Measurements from ENCODE around the gene TSPAN13. TPM values are rescaled to one million over a fixed set of nuclear protein-coding genes. Genes with fewer than 3 reads are reported as not detected.
A peak's percentile ranks its signal among the peaks of the same experiment; 100 is the strongest.

TSPAN13 gene
- total RNA-seq, 1 donor from 2014 or later: 56.0 TPM

- peaks cover 14% of the 10 kb centered on the region for H3K4me1 Mint-ChIP-seq (ENCODE audit: low read depth, unreplicated experiment)
- H3K4me2 ChIP-seq (ENCODE audit: low read length): no peak overlapping the region
- TF ChIP-seq CTCF (IDR thresholded peaks at IDR 0.05; ENCODE audit: insufficient read depth, low read depth, low read length) (no peak), EZH2 (IDR thresholded peaks at IDR 0.05; ENCODE audit: insufficient read depth, low read length) (no peak)
- H3K27ac Mint-ChIP-seq (ENCODE audit: unreplicated experiment): no peak overlapping the region
- no peaks in the 10 kb centered on the region for H3K27me3 Mint-ChIP-seq (ENCODE audit: low read depth, unreplicated experiment)
- FAIRE-seq (no peak), DNase-seq (ENCODE audit: low read depth) (peak; percentile 39)
- no peak overlapping the region for H3K4me3 ChIP-seq (ENCODE audit: insufficient read depth, low read depth, low read length)
- H4K20me1 ChIP-seq (ENCODE audit: insufficient read depth, low read length): no peaks in the 10 kb centered on the region
- peak overlapping the region; percentile 10 for H3K27ac ChIP-seq (ENCODE audit: low read depth, low read length)
- peaks cover 1% of the 10 kb centered on the region for H3K36me3 Mint-ChIP-seq (ENCODE audit: low read depth, unreplicated experiment)
- H3K4me1 ChIP-seq (ENCODE audit: insufficient read depth, low read length): peaks cover 14% of the 10 kb centered on the region
- no peaks in the 10 kb centered on the region for H3K9me3 Mint-ChIP-seq (ENCODE audit: unreplicated experiment)
- no peaks in the 10 kb centered on the region for H3K9me3 ChIP-seq (ENCODE audit: insufficient read depth, low read depth, low read length)
- no peaks in the 10 kb centered on the region for H3K36me3 ChIP-seq (ENCODE audit: insufficient read depth, low read length)
- H3K27me3 ChIP-seq (ENCODE audit: insufficient read depth, low read length): no peaks in the 10 kb centered on the region
- no peak overlapping the region for H3K9ac ChIP-seq (ENCODE audit: low read length)
- H3K79me2 ChIP-seq (ENCODE audit: insufficient read depth, low read length): no peaks in the 10 kb centered on the region
- no peak overlapping the region for H3K4me3 Mint-ChIP-seq (ENCODE audit: unreplicated experiment)
- H2AFZ ChIP-seq (ENCODE audit: low read depth, low read length): no peak overlapping the region
Observed at GRCh38 chr7:16741676-16742075, 11.9 kb upstream of the TSPAN13 start.

- Histone ChIP-seq H3K4me2 (ENCODE audit: low read length) (no peak overlapping the region), H3K27ac (ENCODE audit: low read depth, low read length) (no peak overlapping the region), H3K27me3 (ENCODE audit: insufficient read depth, low read length) (no peaks in the 10 kb centered on the region), H3K9ac (ENCODE audit: low read length) (no peak overlapping the region), H3K36me3 (ENCODE audit: insufficient read depth, low read length) (no peaks in the 10 kb centered on the region), H4K20me1 (ENCODE audit: insufficient read depth, low read length) (no peaks in the 10 kb centered on the region), H3K4me3 (ENCODE audit: insufficient read depth, low read depth, low read length) (no peak overlapping the region), H2AFZ (ENCODE audit: low read depth, low read length) (no peak overlapping the region), H3K9me3 (ENCODE audit: insufficient read depth, low read depth, low read length) (no peaks in the 10 kb centered on the region), H3K4me1 (ENCODE audit: insufficient read depth, low read length) (peaks cover 14% of the 10 kb centered on the region), H3K79me2 (ENCODE audit: insufficient read depth, low read length) (no peaks in the 10 kb centered on the region)
- Mint-ChIP-seq H3K27me3 (ENCODE audit: low read depth, unreplicated experiment) (no peaks in the 10 kb centered on the region), H3K27ac (ENCODE audit: unreplicated experiment) (no peak overlapping the region), H3K9me3 (ENCODE audit: unreplicated experiment) (no peaks in the 10 kb centered on the region), H3K4me1 (ENCODE audit: low read depth, unreplicated experiment) (peaks cover 14% of the 10 kb centered on the region), H3K4me3 (ENCODE audit: unreplicated experiment) (no peak overlapping the region), H3K36me3 (ENCODE audit: low read depth, unreplicated experiment) (peaks cover 1% of the 10 kb centered on the region)
- TF ChIP-seq EZH2 (IDR thresholded peaks at IDR 0.05; ENCODE audit: insufficient read depth, low read length) (no peak), CTCF (IDR thresholded peaks at IDR 0.05; ENCODE audit: insufficient read depth, low read depth, low read length) (no peak)
- FAIRE-seq: no peak
- no peak for DNase-seq (ENCODE audit: low read depth)
Observed at GRCh38 chr7:16742547-16742946, 11.0 kb upstream of the TSPAN13 start.

GRCh38 chr7:16743236-16743635 is 10.3 kb upstream of the TSPAN13 start:
- Histone ChIP-seq H3K4me2 (ENCODE audit: low read length) (peak overlapping the region; percentile 55), H3K4me3 (ENCODE audit: insufficient read depth, low read depth, low read length) (no peak overlapping the region), H3K27ac (ENCODE audit: low read depth, low read length) (no peak overlapping the region), H4K20me1 (ENCODE audit: insufficient read depth, low read length) (no peaks in the 10 kb centered on the region), H3K9ac (ENCODE audit: low read length) (no peak overlapping the region), H3K9me3 (ENCODE audit: insufficient read depth, low read depth, low read length) (no peaks in the 10 kb centered on the region), H3K36me3 (ENCODE audit: insufficient read depth, low read length) (no peaks in the 10 kb centered on the region), H3K4me1 (ENCODE audit: insufficient read depth, low read length) (peaks cover 14% of the 10 kb centered on the region), H3K27me3 (ENCODE audit: insufficient read depth, low read length) (no peaks in the 10 kb centered on the region), H2AFZ (ENCODE audit: low read depth, low read length) (no peak overlapping the region), H3K79me2 (ENCODE audit: insufficient read depth, low read length) (no peaks in the 10 kb centered on the region)
- H3K27ac Mint-ChIP-seq (ENCODE audit: unreplicated experiment): no peak overlapping the region
- H3K4me1 Mint-ChIP-seq (ENCODE audit: low read depth, unreplicated experiment): peaks cover 14% of the 10 kb centered on the region
- no peaks in the 10 kb centered on the region for H3K9me3 Mint-ChIP-seq (ENCODE audit: unreplicated experiment)
- DNase-seq (ENCODE audit: low read depth): peak; percentile 50
- TF ChIP-seq CTCF (IDR thresholded peaks at IDR 0.05; ENCODE audit: insufficient read depth, low read depth, low read length) (no peak), EZH2 (IDR thresholded peaks at IDR 0.05; ENCODE audit: insufficient read depth, low read length) (no peak)
- no peaks in the 10 kb centered on the region for H3K27me3 Mint-ChIP-seq (ENCODE audit: low read depth, unreplicated experiment)
- H3K36me3 Mint-ChIP-seq (ENCODE audit: low read depth, unreplicated experiment): peaks cover 1% of the 10 kb centered on the region
- no peak overlapping the region for H3K4me3 Mint-ChIP-seq (ENCODE audit: unreplicated experiment)
- peak; percentile 52 for FAIRE-seq
